Measurements from ENCODE around the gene SNAP23.

SNAP23 gene

DNA sequence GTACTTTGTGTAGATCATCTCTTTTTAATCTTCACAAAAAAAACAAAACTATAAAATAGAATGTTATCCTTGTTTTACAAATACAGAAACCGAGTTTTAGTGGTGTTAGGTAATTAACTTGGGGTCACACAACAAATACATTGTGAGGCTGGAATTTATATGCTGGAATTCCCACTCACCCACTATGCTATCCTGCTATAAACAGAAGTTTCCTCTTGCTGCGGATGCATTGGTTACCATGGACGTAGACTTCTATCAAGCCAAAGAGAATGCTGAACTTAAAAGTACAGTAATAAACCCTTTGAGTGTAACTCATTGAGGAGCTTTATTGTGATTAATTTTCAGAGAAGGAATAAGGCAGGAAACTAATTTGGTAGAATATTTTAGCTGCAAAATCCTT, 9.2 kb downstream of the SNAP23 start:
- POLR2A ChIA-PET: interaction anchor here (0.6 to 1.5 kb wide), 6 partner anchors 9 to 322 kb away, joined by 3 to 9 read pairs (median 4); partner anchors contain the start of genes SNAP23 and STARD9
- DNase-seq (ENCODE audit: extremely low spot score): no peak
- TF ChIP-seq, protein P1, sequence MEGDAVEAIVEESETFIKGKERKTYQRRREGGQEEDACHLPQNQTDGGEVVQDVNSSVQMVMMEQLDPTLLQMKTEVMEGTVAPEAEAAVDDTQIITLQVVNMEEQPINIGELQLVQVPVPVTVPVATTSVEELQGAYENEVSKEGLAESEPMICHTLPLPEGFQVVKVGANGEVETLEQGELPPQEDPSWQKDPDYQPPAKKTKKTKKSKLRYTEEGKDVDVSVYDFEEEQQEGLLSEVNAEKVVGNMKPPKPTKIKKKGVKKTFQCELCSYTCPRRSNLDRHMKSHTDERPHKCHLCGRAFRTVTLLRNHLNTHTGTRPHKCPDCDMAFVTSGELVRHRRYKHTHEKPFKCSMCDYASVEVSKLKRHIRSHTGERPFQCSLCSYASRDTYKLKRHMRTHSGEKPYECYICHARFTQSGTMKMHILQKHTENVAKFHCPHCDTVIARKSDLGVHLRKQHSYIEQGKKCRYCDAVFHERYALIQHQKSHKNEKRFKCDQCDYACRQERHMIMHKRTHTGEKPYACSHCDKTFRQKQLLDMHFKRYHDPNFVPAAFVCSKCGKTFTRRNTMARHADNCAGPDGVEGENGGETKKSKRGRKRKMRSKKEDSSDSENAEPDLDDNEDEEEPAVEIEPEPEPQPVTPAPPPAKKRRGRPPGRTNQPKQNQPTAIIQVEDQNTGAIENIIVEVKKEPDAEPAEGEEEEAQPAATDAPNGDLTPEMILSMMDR (IDR thresholded peaks at IDR 0.05; ENCODE audit: control extremely low read depth, extremely low read depth, low read depth, missing control alignments): no peak
- CTCF ChIA-PET: interaction anchor here (0.6 to 2.3 kb wide), 3 partner anchors 20 to 125 kb away, joined by 3 to 10 read pairs (median 6); no protein-coding TSS in a partner anchor

DNA sequence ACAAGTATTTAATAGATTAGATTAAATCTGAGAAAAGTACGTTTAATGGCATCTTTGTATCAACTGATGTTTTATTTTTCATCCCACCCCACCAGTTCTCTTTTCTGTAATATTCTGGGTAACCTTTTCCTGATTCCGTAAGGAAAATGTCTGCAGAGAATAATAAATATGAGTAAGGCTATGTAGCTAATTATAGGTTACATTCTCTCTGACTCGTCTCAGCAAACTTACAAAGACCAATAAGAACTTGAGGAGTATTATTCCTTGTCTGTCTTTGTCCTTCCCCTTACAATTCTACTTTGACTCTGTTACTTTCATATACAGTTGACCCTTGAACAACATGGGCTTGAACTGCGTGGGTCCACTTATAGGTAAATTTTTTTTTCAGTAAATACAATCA, 12.1 kb downstream of the SNAP23 start:
- TF ChIP-seq, protein P1 (IDR thresholded peaks at IDR 0.05; ENCODE audit: control extremely low read depth, extremely low read depth, low read depth, missing control alignments): no peak
- DNase-seq (ENCODE audit: extremely low spot score): no peak
- POLR2A ChIA-PET: no interaction called here
- CTCF ChIA-PET: interaction anchor here (2.3 kb wide), 1 partner anchor 12 kb away, joined by 6 read pairs; the partner anchor contains the start of gene SNAP23

DNA sequence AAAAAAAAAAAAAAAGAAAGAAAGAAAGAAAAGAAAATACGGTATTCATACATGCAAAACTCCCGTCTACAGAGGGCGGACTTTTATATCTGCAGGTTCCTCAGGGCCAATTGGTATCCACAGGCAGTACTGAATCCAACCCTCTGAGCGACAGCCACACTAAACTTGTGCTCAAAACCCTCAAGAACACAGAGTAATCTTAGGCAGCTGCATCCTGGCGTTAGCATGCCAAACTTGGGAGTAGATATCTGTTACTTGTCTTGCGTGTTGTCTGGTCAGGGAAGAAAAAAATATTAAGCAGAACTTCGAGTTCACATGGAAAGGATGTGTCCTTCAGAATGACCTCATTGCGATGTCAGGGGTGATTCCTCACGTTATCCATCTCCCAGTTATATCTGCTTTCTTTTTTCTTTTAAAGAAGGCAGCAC, 12.8 kb downstream of the SNAP23 start:
- TF ChIP-seq, protein P1 (IDR thresholded peaks at IDR 0.05; ENCODE audit: control extremely low read depth, extremely low read depth, low read depth, missing control alignments): no peak
- POLR2A ChIA-PET: no interaction called here
- CTCF ChIA-PET: interaction anchor here (2.3 kb wide), 1 partner anchor 13 kb away, joined by 6 read pairs; the partner anchor contains the start of gene SNAP23
- no peak for DNase-seq (ENCODE audit: extremely low spot score)

DNA sequence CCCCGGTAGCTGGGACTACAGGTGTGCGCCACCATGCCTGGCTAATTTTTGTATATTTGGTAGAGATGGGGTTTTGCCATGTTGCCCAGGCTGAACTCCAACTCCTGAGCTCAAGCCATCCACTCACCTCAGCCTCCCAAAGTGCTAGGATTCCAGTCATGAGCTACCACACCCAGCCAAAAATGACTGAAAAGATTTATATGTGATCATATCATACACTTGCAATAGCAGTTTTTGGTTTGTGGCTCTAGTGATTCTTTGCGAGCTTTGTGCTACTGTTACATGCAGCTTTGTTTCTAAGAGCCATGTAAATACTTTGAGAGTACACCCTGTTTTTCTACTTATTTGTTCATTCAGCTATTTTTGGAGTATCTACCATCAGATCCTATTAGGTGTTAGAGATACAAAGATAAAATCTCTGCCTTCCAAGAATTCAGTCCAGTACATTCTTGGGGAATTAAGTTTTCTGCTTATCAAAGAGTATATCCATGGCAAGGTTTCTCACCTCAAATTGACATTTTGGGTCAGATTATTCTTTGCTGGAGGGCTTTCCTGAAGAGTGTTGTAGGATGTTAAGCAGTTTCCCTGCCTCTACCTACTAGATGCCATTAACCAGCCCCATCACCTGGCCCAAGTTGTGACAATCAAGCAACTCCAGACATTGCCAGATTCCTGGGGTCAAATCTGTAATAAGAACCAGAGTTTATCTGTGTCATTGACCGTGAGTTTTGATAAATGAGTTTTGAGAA, 15.0 kb downstream of the SNAP23 start:
- CTCF ChIA-PET: interaction anchor here (1.0 to 1.3 kb wide), 5 partner anchors 9 to 20 kb away, joined by 3 to 4 read pairs (median 3); partner anchors contain the start of genes SNAP23 and ZNF106
- TF ChIP-seq, protein P1 (IDR thresholded peaks at IDR 0.05; ENCODE audit: control extremely low read depth, extremely low read depth, low read depth, missing control alignments): no peak
- DNase-seq (ENCODE audit: extremely low spot score): no peak
- POLR2A ChIA-PET: no interaction called here

DNA sequence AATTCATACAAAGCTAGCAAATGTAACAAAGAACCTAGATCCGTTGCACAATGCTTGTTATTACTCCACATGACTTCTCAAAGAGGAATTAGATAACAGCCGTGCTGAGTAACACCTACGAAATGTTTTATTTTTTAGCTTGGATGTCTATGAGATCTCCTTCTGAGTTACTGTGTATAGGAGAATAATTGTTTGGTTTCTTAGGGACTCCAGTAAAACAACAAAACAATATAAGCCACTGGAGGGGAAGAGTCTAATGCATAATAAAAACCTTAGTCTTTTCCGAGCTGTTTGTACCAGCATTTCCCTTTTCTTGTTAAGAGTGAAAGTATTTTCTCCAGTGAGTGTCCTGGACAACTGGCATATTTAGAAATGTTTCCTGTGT, 15.6 kb downstream of the SNAP23 start:
- TF ChIP-seq, protein P1 (IDR thresholded peaks at IDR 0.05; ENCODE audit: control extremely low read depth, extremely low read depth, low read depth, missing control alignments): no peak
- POLR2A ChIA-PET: interaction anchor here (0.6 kb wide), 1 partner anchor 42 kb away, joined by 5 read pairs; no protein-coding TSS in a partner anchor
- DNase-seq (ENCODE audit: extremely low spot score): no peak
- CTCF ChIA-PET: interaction anchor here (1.0 to 1.2 kb wide), 3 partner anchors 8 to 20 kb away, joined by 3 to 4 read pairs (median 4); partner anchors contain the start of genes SNAP23 and ZNF106

DNA sequence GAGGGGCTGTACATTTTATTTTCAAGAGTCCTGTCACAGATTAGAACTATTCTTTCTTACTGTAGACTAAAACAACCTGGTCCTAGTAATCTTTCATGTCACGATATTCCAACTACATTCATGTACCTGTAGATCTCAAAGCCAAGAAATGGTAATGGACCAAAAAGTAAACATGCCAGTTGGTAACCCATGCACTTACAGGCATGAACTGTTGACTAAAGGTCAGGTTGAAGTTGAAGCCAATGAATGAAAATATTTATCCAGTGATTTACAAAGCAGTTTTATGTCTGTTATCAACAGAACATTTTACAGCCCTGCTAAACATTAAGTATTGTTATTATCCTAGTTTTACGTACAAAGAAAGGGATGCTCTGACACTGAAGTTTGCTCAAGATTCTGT, 27.9 kb downstream of the SNAP23 start:
- no peak for DNase-seq (ENCODE audit: extremely low spot score)
- ChIA-PET POLR2A (no interaction called here), CTCF (interaction anchor here (1.2 kb wide), 1 partner anchor 65 kb away, joined by 3 read pairs; no protein-coding TSS in a partner anchor)
- TF ChIP-seq, protein P1 (IDR thresholded peaks at IDR 0.05; ENCODE audit: control extremely low read depth, extremely low read depth, low read depth, missing control alignments): no peak
